Loucy (cell line): ENCODE results near the gene IFNE.

Experiments used
- EZH2phosphoT487 ChIP-seq: fragments of 200-600 bp; IDR thresholded peaks from 2 replicates; pipeline ENCODE4 v1.6.1; 2018; ENCODE audit warnings: antibody characterized with exemption, mild to moderate bottlenecking, moderate library complexity, borderline replicate concordance
- TF ChIP-seq, protein P1 (sequence below): fragments of 200-600 bp; sonication (generic); conservative IDR thresholded peaks from 2 replicates; pipeline ENCODE4 v1.5.1; 2014; ENCODE audit warnings: mild to moderate bottlenecking, antibody characterized with exemption, low read length

DNA sequence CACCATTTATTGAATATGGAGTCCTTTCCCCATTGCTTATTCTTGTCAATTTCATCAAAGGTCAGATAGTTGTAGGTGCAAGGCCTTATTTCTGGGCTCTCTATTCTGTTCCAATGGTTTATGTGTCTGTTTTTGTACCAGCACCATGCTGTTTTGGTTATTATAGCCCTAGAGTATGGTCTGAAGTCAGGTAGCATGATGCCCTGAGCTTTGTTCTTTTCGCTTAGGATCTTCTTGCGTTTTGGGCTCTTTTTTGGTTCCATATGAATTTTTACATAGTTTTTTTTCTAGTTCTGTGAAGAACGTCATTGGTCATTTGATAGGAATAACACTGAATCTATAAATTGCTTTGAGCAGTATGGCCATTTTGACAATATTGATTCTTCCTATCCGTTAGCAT lies 40.2 kb upstream of the IFNE start:
- TF ChIP-seq, protein P1, sequence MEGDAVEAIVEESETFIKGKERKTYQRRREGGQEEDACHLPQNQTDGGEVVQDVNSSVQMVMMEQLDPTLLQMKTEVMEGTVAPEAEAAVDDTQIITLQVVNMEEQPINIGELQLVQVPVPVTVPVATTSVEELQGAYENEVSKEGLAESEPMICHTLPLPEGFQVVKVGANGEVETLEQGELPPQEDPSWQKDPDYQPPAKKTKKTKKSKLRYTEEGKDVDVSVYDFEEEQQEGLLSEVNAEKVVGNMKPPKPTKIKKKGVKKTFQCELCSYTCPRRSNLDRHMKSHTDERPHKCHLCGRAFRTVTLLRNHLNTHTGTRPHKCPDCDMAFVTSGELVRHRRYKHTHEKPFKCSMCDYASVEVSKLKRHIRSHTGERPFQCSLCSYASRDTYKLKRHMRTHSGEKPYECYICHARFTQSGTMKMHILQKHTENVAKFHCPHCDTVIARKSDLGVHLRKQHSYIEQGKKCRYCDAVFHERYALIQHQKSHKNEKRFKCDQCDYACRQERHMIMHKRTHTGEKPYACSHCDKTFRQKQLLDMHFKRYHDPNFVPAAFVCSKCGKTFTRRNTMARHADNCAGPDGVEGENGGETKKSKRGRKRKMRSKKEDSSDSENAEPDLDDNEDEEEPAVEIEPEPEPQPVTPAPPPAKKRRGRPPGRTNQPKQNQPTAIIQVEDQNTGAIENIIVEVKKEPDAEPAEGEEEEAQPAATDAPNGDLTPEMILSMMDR, result no peak
- no peak for TF ChIP-seq EZH2phosphoT487
